Smooth muscle cell (in vitro differentiated cells): Measurements from ENCODE around the gene CASP9. TPM values are rescaled to one million over a fixed set of nuclear protein-coding genes. Genes with fewer than 3 reads are reported as not detected.
"Not testable (repeated sequence)": the region's sequence is repeated elsewhere in the genome, so short reads cannot be mapped to it uniquely, and the experiment has no call there.

Experiments
- DNase-seq: peaks from one replicate; lab custom pipeline; 2025; ENCODE audit not compliant: unreplicated experiment; lab: John Stamatoyannopoulos, UW
- H2AFZ ChIP-seq: fragments of 200-600 bp; sonication (generic); 2 replicates; pipeline ENCODE4 v1.6.0; 2016; ENCODE audit warnings: antibody characterized with exemption, low read depth, mild to moderate bottlenecking
- H3F3A ChIP-seq: fragments of 200-600 bp; sonication (generic); 2 replicates; pipeline ENCODE4 v1.6.0; 2017; ENCODE audit warnings: antibody characterized with exemption, low read depth
- H3K27ac ChIP-seq: fragments of 200-600 bp; sonication (generic); 2 replicates; pipeline ENCODE4 v1.5.1; 2016; ENCODE audit warnings: low read depth, mild to moderate bottlenecking
- H3K27me3 ChIP-seq: fragments of 200-600 bp; sonication (generic); 2 replicates; pipeline ENCODE4 v1.6.1; 2016; ENCODE audit warnings: low read depth, mild to moderate bottlenecking
- H3K36me3 ChIP-seq: fragments of 200-600 bp; sonication (generic); 2 replicates; pipeline ENCODE4 v1.5.1; 2016; ENCODE audit warnings: low read depth
- H3K4me1 ChIP-seq: fragments of 200-600 bp; sonication (generic); 2 replicates; pipeline ENCODE4 v1.5.1; 2016; ENCODE audit warnings: low read depth
- H3K4me2 ChIP-seq: fragments of 200-600 bp; sonication (generic); 2 replicates; pipeline ENCODE4 v1.6.0; 2016; ENCODE audit warnings: mild to moderate bottlenecking
- H3K4me3 ChIP-seq: fragments of 200-600 bp; sonication (generic); 2 replicates; pipeline ENCODE4 v1.5.1; 2016; ENCODE audit warnings: mild to moderate bottlenecking
- H3K79me2 ChIP-seq: fragments of 200-600 bp; sonication (generic); 2 replicates; pipeline ENCODE4 v1.6.0; 2016; ENCODE audit warnings: low read depth, mild to moderate bottlenecking
- H3K9ac ChIP-seq: fragments of 200-600 bp; sonication (generic); 2 replicates; pipeline ENCODE4 v1.6.0; 2016; ENCODE audit warnings: low read depth
- H3K9me3 ChIP-seq: fragments of 200-600 bp; sonication (generic); replicated peaks from 2 replicates; pipeline ENCODE4 v1.5.1; 2016; ENCODE audit warnings: low read depth
- H4K20me1 ChIP-seq: fragments of 200-600 bp; sonication (generic); 2 replicates; pipeline ENCODE4 v1.6.0; 2016; ENCODE audit warnings: low read depth
- CTCF ChIP-seq: fragments of 200-600 bp; sonication (generic); IDR thresholded peaks from 2 replicates; pipeline ENCODE4 v1.5.1; 2017; ENCODE audit warnings: borderline replicate concordance, mild to moderate bottlenecking, antibody characterized with exemption; ENCODE audit not compliant: insufficient read depth, poor library complexity, severe bottlenecking
- WGBS: methylation state at CpG from one replicate; pipeline ENCODE4 v1.1.7; 2016; ENCODE audit warnings: low lambda C conversion rate; 5-methylcytosine and 5-hydroxymethylcytosine counted together
- polyA plus RNA-seq: library from polyadenylated mRNA; unstranded; fragments of >200 nt; fragmentation: Nextera tagmentation; extraction: Ambion mirVana; gene quantifications from 2 replicates; pipeline ENCODE4 v1.2.1, GENCODE V29; 2016
- total RNA-seq: library from RNA; depleted of rRNA; stranded (reverse); fragments of >200 nt; gene quantifications from 2 replicates; pipeline ENCODE4 v1.2.3, GENCODE V29; 2014

CASP9 gene
- total and polyA plus RNA-seq, 2 experiments from 2014 or later = 4.2 to 4.8 TPM

- DNase-seq = no peak
- Histone ChIP-seq H3K79me2 (no peaks in the 10 kb centered on the region), H4K20me1 (no peaks in the 10 kb centered on the region), H3K4me1 (no peaks in the 10 kb centered on the region), H3K9me3 (no peaks in the 10 kb centered on the region), H2AFZ (no peak overlapping the region), H3K4me2 (no peak overlapping the region), H3F3A (no peaks in the 10 kb centered on the region), H3K36me3 (no peaks in the 10 kb centered on the region), H3K4me3 (no peak overlapping the region), H3K27me3 (no peaks in the 10 kb centered on the region), H3K9ac (no peak overlapping the region), H3K27ac (no peak overlapping the region)
- 92% methylated on average over 6 of the region's 6 CpGs for WGBS
- no peak for TF ChIP-seq CTCF
Measured at GRCh38 chr1:15485636-15486035, 38.4 kb downstream of the CASP9 start.

GRCh38 chr1:15484443-15484842 lies 39.6 kb downstream of the CASP9 start:
- not testable (repeated sequence) for H3K4me3 ChIP-seq, H3F3A ChIP-seq, H2AFZ ChIP-seq, H3K9me3 ChIP-seq, H3K4me1 ChIP-seq, H3K36me3 ChIP-seq, H3K27ac ChIP-seq, H4K20me1 ChIP-seq, H3K79me2 ChIP-seq, DNase-seq, H3K9ac ChIP-seq, H3K27me3 ChIP-seq, H3K4me2 ChIP-seq
- WGBS = 95% methylated on average over 6 of the region's 6 CpGs

GRCh38 chr1:15483971-15484370 lies 40.0 kb downstream of the CASP9 start:
- no peaks in the 10 kb centered on the region for H3K36me3 ChIP-seq
- no peaks in the 10 kb centered on the region for H3K79me2 ChIP-seq
- DNase-seq = no peak
- WGBS = 95% methylated on average over 2 of the region's 2 CpGs
- H2AFZ ChIP-seq = no peak overlapping the region
- H3K4me2 ChIP-seq = no peak overlapping the region
- no peaks in the 10 kb centered on the region for H3F3A ChIP-seq
- no peaks in the 10 kb centered on the region for H4K20me1 ChIP-seq
- no peak overlapping the region for H3K4me3 ChIP-seq
- no peaks in the 10 kb centered on the region for H3K27me3 ChIP-seq
- H3K9me3 ChIP-seq = no peaks in the 10 kb centered on the region
- no peak overlapping the region for H3K27ac ChIP-seq
- no peak overlapping the region for H3K9ac ChIP-seq
- H3K4me1 ChIP-seq = no peaks in the 10 kb centered on the region
- no peak for TF ChIP-seq CTCF

GRCh38 chr1:15482983-15483543 lies 41.0 kb downstream of the CASP9 start:
- H3K79me2 ChIP-seq, H3K4me2 ChIP-seq, H3K27me3 ChIP-seq, H4K20me1 ChIP-seq, H3F3A ChIP-seq, H3K9ac ChIP-seq, H3K27ac ChIP-seq, H2AFZ ChIP-seq, H3K4me3 ChIP-seq, H3K4me1 ChIP-seq, H3K9me3 ChIP-seq, DNase-seq, H3K36me3 ChIP-seq: not testable (repeated sequence)
- 90% methylated on average over 16 of the region's 16 CpGs for WGBS

- not testable (repeated sequence) for H2AFZ ChIP-seq, H3K4me1 ChIP-seq, DNase-seq, H3K4me2 ChIP-seq, H3K9ac ChIP-seq, H4K20me1 ChIP-seq, H3K9me3 ChIP-seq, H3K79me2 ChIP-seq, H3K36me3 ChIP-seq, H3F3A ChIP-seq, H3K4me3 ChIP-seq, H3K27ac ChIP-seq, H3K27me3 ChIP-seq
- WGBS = 95% methylated on average over 6 of the region's 6 CpGs
Measured at GRCh38 chr1:15482455-15482854, 41.6 kb downstream of the CASP9 start.
